Measurements from ENCODE around the gene C2CD3. TPM values are rescaled to one million over a fixed set of nuclear protein-coding genes. Genes with fewer than 3 reads are reported as not detected.

Gene C2CD3
- total and polyA plus RNA-seq, 9 of the 15 experiments (the other 6 are each of a cell fraction or from before 2014, with no cell fraction given): 4.4 to 20.2 (median 15.4) TPM

GRCh38 chr11:74015919-74016684 is 154.7 kb downstream of the C2CD3 start (continued):
- no peak for TF ChIP-seq LARP7 (IDR thresholded peaks at IDR 0.05)
- no peak for TF ChIP-seq FOXO4 (CRISPR knock-in tag; IDR thresholded peaks at IDR 0.05)
- no peak for TF ChIP-seq USF2 (CRISPR knock-in tag; IDR thresholded peaks at IDR 0.05)
- TF ChIP-seq THAP12 (CRISPR knock-in tag; IDR thresholded peaks at IDR 0.05): no peak
- TF ChIP-seq FIP1L1 (IDR thresholded peaks at IDR 0.05; ENCODE audit: low read depth, low read length, poor library complexity, severe bottlenecking): no peak
- no peak for TF ChIP-seq TCF7L2 (IDR thresholded peaks at IDR 0.05; ENCODE audit: low read depth, low read length)
- no peak for TF ChIP-seq RFX5 (IDR thresholded peaks at IDR 0.05; ENCODE audit: low read depth, low read length)
- no peak for TF ChIP-seq ZNF407 (IDR thresholded peaks at IDR 0.05; ENCODE audit: low read depth)
- TF ChIP-seq ZNF444 (CRISPR knock-in tag; IDR thresholded peaks at IDR 0.05): no peak
- TF ChIP-seq ZNF217 (CRISPR knock-in tag; IDR thresholded peaks at IDR 0.05): no peak
- TF ChIP-seq MAFK (IDR thresholded peaks at IDR 0.05; ENCODE audit: low read length): 0 out of 2 replicates have a peak, but pooled peaks have one; percentile 9
- TF ChIP-seq NR3C1 (CRISPR knock-in tag; IDR thresholded peaks at IDR 0.05): no peak
- no peak for TF ChIP-seq HNRNPUL1 (IDR thresholded peaks at IDR 0.05; ENCODE audit: low read length)
- peak; percentile 52 to 78; a peak in 3 of 4 replicates for TF ChIP-seq TBL1XR1 (IDR thresholded peaks at IDR 0.05; ENCODE audit: low read length in 2 of 2)
- TF ChIP-seq STAG1 (CRISPR knock-in tag; IDR thresholded peaks at IDR 0.05; ENCODE audit: borderline replicate concordance): no peak
- TF ChIP-seq ZNF551 (CRISPR knock-in tag; IDR thresholded peaks at IDR 0.05): no peak
